Stimulated activated CD8-positive, alpha-beta memory T cell treated with anti-CD3 and anti-CD28 coated beads, Interleukin-7, amount 100 ng/mL, for 48 hours (primary cell): ENCODE data around the gene CSTF2T.
"Not testable (repeated sequence)": the region's sequence is repeated elsewhere in the genome, so short reads cannot be mapped to it uniquely, and the experiment has no call there.

Experiments used
- DNase-seq, 2 donors: peaks; one replicate each; pipeline ENCODE4 v3.0.0-alpha.2; 2020; ENCODE audit warnings: low read depth in 1 of 2; ENCODE audit errors: extremely low read depth in 1 of 2

CSTF2T gene

GRCh38 chr10:51698473-51699063 lies 827 bp downstream of the CSTF2T start:
- no peak for DNase-seq

GRCh38 chr10:51696251-51696650 lies 3.1 kb downstream of the CSTF2T start:
- no peak for DNase-seq

GRCh38 chr10:51694086-51694768 lies 5.2 kb downstream of the CSTF2T start:
- no peak for DNase-seq

- DNase-seq = no peak
Observed at GRCh38 chr10:51691135-51691534, 8.3 kb downstream of the CSTF2T start.

GRCh38 chr10:51689536-51689935 lies 9.9 kb downstream of the CSTF2T start:
- no peak for DNase-seq

- DNase-seq = not testable (repeated sequence)
Observed at GRCh38 chr10:51688826-51689225, 10.6 kb downstream of the CSTF2T start.

GRCh38 chr10:51687296-51687695 lies 12.1 kb downstream of the CSTF2T start:
- no peak for DNase-seq

GRCh38 chr10:51685768-51686167 lies 13.6 kb downstream of the CSTF2T start:
- DNase-seq = no peak

- no peak for DNase-seq
Observed at GRCh38 chr10:51683031-51683691, 16.2 kb downstream of the CSTF2T start.

- no peak for DNase-seq
Observed at GRCh38 chr10:51679841-51680240, 19.6 kb downstream of the CSTF2T start.

- DNase-seq = no peak
Observed at GRCh38 chr10:51675088-51675487, 24.3 kb downstream of the CSTF2T start.

- DNase-seq = no peak
Observed at GRCh38 chr10:51672039-51672535, 27.3 kb downstream of the CSTF2T start.

GRCh38 chr10:51669041-51669440 lies 30.4 kb downstream of the CSTF2T start:
- DNase-seq = no peak

- no peak for DNase-seq
Observed at GRCh38 chr10:51668336-51668689, 31.1 kb downstream of the CSTF2T start.

- no peak for DNase-seq
Observed at GRCh38 chr10:51667678-51668335, 31.6 kb downstream of the CSTF2T start.

- no peak for DNase-seq
Observed at GRCh38 chr10:51666456-51666855, 32.9 kb downstream of the CSTF2T start.

GRCh38 chr10:51663086-51663485 lies 36.3 kb downstream of the CSTF2T start:
- no peak for DNase-seq

- DNase-seq = no peak
Observed at GRCh38 chr10:51659344-51659743, 40.1 kb downstream of the CSTF2T start.

GRCh38 chr10:51658000-51658399 lies 41.4 kb downstream of the CSTF2T start:
- no peak for DNase-seq

GRCh38 chr10:51656503-51656902 lies 42.9 kb downstream of the CSTF2T start:
- DNase-seq = no peak

- no peak for DNase-seq
Observed at GRCh38 chr10:51654918-51655317, 44.5 kb downstream of the CSTF2T start.

GRCh38 chr10:51653025-51653424 lies 46.4 kb downstream of the CSTF2T start:
- no peak for DNase-seq
